Fibroblast of skin of left quadriceps (primary cell): ENCODE measurements around the gene HBE1.
"Not testable (repeated sequence)": the region's sequence is repeated elsewhere in the genome, so short reads cannot be mapped to it uniquely, and the experiment has no call there.

ENCODE experiments used
- DNase-seq, 2 experiments: peaks; one replicate each; pipeline ENCODE4 v3.0.0-alpha.2; 2013; ENCODE audit warnings: low read depth in 2 of 2

The HBE1 gene

GRCh38 chr11:5269715-5270147 lies at the start of gene HBE1:
Gene HBE1, minus strand, starts transcription at chr11:5269945. Its CDS starts 55 bp downstream, at chr11:5269890.
- DNase-seq, result no peak

- no peak for DNase-seq
These were observed 47.5 kb upstream of the HBE1 start for GRCh38 chr11:5317292-5317691.

- not testable (repeated sequence) for DNase-seq
These were observed 43.7 kb upstream of the HBE1 start for GRCh38 chr11:5313326-5314023.

- DNase-seq, result no peak
These were observed 40.7 kb upstream of the HBE1 start for GRCh38 chr11:5310423-5310822.

- DNase-seq, result no peak
These were observed 37.7 kb upstream of the HBE1 start for GRCh38 chr11:5307256-5308019.

GRCh38 chr11:5304046-5304445 lies 34.3 kb upstream of the HBE1 start:
- DNase-seq, result no peak

- DNase-seq, result no peak
These were observed 33.9 kb upstream of the HBE1 start for GRCh38 chr11:5303626-5304025.

- DNase-seq, result no peak
These were observed 32.1 kb upstream of the HBE1 start, which contains the start of gene OR51B4 for GRCh38 chr11:5301846-5302245. Gene OR51B4, minus strand, starts transcription at chr11:5301946. Its CDS starts 0 bp downstream, at chr11:5301946.

- no peak for DNase-seq
These were observed 30.5 kb upstream of the HBE1 start for GRCh38 chr11:5300251-5300650.

GRCh38 chr11:5298451-5298850 lies 28.7 kb upstream of the HBE1 start:
- DNase-seq, result no peak

- DNase-seq, result no peak
These were observed 28.1 kb upstream of the HBE1 start for GRCh38 chr11:5297721-5298323.

- not testable (repeated sequence) for DNase-seq
These were observed 24.7 kb upstream of the HBE1 start for GRCh38 chr11:5294342-5294995.

- DNase-seq, result no peak
These were observed 23.3 kb upstream of the HBE1 start for GRCh38 chr11:5293028-5293427.

- no peak for DNase-seq
These were observed 21.6 kb upstream of the HBE1 start for GRCh38 chr11:5291207-5291838.

GRCh38 chr11:5290106-5290505 lies 20.4 kb upstream of the HBE1 start:
- DNase-seq, result no peak

- DNase-seq, result no peak
These were observed 20.0 kb upstream of the HBE1 start for GRCh38 chr11:5289696-5290095.

GRCh38 chr11:5288906-5289550 lies 19.3 kb upstream of the HBE1 start:
- DNase-seq, result no peak

- no peak for DNase-seq
These were observed 18.6 kb upstream of the HBE1 start for GRCh38 chr11:5288108-5288905.

GRCh38 chr11:5286901-5287300 lies 17.2 kb upstream of the HBE1 start:
- DNase-seq, result no peak

GRCh38 chr11:5286351-5286750 lies 16.6 kb upstream of the HBE1 start:
- DNase-seq, result no peak
